ENCODE measurements around the gene EPHB1. TPM values are rescaled to one million over a fixed set of nuclear protein-coding genes. Genes with fewer than 3 reads are reported as not detected.

Gene EPHB1
- total and polyA plus RNA-seq, 9 donors: 3.5 to 53.4 (median 34.4) TPM

DNA sequence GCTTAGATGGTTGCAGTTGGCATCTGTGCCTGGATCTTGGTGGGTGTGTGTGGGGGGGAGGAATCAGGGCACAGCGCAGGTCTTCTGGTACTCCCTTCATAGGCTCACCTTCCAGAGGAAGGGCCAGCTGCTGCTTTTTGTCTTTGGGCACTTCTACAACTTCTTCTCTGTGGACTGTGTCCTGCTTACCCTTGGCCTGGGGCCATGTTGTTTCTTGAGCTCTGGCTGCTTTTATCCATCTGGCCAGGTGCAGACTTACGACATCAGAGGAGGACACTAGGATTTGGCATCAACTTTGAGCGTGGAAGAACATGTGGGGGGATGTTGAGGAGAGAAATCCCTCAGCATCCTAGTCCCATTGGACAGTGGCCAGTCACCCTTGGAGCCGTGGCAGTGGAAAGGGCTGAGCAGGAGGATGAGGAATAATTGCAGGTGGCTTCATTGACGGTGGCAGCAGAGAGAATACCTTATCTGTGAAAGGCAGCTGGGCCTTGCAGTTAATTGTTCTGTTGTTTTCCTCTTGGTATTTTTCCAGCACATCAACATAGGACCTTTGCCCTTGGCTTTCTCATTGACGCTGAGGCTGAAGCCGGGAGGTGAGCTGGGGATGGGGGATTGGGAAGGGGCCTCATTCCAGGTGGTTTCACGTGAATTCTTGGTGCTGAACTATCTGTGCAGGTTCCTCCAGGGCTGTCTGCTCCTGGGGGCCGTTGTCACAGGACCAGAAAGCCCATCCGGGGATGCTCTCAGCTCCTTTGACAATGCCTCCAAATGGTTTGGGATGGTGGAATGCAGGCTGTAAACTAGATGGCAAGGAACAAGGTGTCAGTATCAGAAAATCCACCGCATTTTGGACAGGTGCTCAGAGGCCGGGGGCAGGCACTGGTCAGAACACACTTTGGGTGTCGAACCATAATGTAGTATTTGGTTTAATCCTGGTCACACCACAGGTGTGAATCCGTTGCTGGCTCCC, 9.7 kb downstream of the EPHB1 start:
- WGBS (ENCODE audit: insufficient coverage): 68% methylated on average over 9 of the region's 14 CpGs
- no peaks in the 10 kb centered on the region for H3K36me3 ChIP-seq (ENCODE audit: control insufficient read depth, insufficient read depth, low read length)
- H3K4me3 ChIP-seq (ENCODE audit: low read length): no peak overlapping the region
- peaks cover 3% of the 10 kb centered on the region for H3K27me3 ChIP-seq (ENCODE audit: control insufficient read depth, insufficient read depth, low read length)
- no peak for DNase-seq
- H3K9me3 ChIP-seq (replicated peaks; ENCODE audit: control insufficient read depth, low read depth, low read length): no peaks in the 10 kb centered on the region
- H3K4me1 ChIP-seq (ENCODE audit: control insufficient read depth, insufficient read depth, low read length): no peaks in the 10 kb centered on the region
- no peak overlapping the region for H3K27ac ChIP-seq (ENCODE audit: low read length)

DNA sequence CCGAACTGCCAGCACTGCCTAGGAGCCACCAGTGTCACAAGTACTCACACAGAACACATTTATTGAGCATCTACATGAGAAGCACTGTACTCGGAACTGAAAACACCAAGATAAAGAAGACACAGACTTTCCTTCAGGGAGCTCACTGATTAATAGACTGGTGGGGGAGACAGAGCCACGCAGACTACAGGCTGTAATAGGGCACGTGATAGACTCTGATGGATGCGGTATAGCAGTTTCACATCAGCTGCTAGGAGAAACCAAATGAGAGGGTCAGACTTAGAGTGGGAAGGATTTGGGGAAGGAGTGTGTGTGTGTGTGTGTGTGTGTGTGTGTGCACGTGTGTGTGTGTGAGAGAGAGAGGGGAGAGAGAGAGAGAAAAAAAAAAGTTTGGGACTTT, 12.1 kb downstream of the EPHB1 start:
- DNase-seq: no peak
- Histone ChIP-seq H3K4me1 (ENCODE audit: control insufficient read depth, insufficient read depth, low read length) (no peaks in the 10 kb centered on the region), H3K27ac (ENCODE audit: low read length) (no peak overlapping the region), H3K4me3 (ENCODE audit: low read length) (no peak overlapping the region), H3K27me3 (ENCODE audit: control insufficient read depth, insufficient read depth, low read length) (no peaks in the 10 kb centered on the region), H3K9me3 (replicated peaks; ENCODE audit: control insufficient read depth, low read depth, low read length) (no peaks in the 10 kb centered on the region), H3K36me3 (ENCODE audit: control insufficient read depth, insufficient read depth, low read length) (no peaks in the 10 kb centered on the region)
- WGBS (ENCODE audit: insufficient coverage): 78% methylated on average over 3 of the region's 6 CpGs

- H3K4me1 ChIP-seq (ENCODE audit: control insufficient read depth, insufficient read depth, low read length): no peaks in the 10 kb centered on the region
- DNase-seq: no peak
- no peak overlapping the region for H3K4me3 ChIP-seq (ENCODE audit: low read length)
- no peak overlapping the region for H3K27ac ChIP-seq (ENCODE audit: low read length)
- WGBS (ENCODE audit: insufficient coverage): no CpG with 5 or more reads among the region's 1 CpG
- H3K9me3 ChIP-seq (replicated peaks; ENCODE audit: control insufficient read depth, low read depth, low read length): no peaks in the 10 kb centered on the region
- H3K27me3 ChIP-seq (ENCODE audit: control insufficient read depth, insufficient read depth, low read length): no peaks in the 10 kb centered on the region
- no peaks in the 10 kb centered on the region for H3K36me3 ChIP-seq (ENCODE audit: control insufficient read depth, insufficient read depth, low read length)
Observed at GRCh38 chr3:134808835-134809234, 13.8 kb downstream of the EPHB1 start.

DNA sequence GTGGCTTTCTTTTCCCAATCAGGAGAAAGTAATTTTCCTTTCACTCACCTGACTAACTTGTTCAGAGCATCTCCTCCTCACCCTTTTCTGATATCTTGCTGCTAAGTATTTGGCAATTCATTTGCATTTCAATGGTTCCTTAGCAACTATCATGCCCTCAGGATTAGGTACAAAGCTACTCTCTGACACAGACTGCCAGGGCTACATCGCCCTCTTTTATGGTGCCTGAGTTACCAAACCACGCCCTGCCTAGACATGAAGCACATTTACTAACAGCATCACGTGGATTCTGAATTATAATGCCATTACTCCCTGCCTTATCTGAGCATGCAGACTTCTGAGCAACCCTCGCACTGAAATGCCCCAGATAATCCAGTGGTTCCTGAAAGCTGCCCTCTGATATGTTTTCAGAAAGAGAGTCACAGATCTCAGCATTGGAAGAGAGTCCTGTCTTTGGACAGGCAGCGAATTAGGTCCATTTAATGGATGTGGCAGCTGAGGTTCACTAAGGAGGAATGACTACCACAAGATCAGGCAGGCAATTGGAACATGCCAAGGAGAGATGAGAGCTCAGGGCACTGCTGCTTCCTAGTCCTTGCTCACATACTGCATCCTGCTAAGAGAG, 14.5 kb downstream of the EPHB1 start:
- no peaks in the 10 kb centered on the region for H3K36me3 ChIP-seq (ENCODE audit: control insufficient read depth, insufficient read depth, low read length)
- no peak overlapping the region for H3K27ac ChIP-seq (ENCODE audit: low read length)
- WGBS (ENCODE audit: insufficient coverage): 75% methylated on average over 5 of the region's 5 CpGs
- no peaks in the 10 kb centered on the region for H3K4me1 ChIP-seq (ENCODE audit: control insufficient read depth, insufficient read depth, low read length)
- no peaks in the 10 kb centered on the region for H3K27me3 ChIP-seq (ENCODE audit: control insufficient read depth, insufficient read depth, low read length)
- H3K4me3 ChIP-seq (ENCODE audit: low read length): no peak overlapping the region
- H3K9me3 ChIP-seq (replicated peaks; ENCODE audit: control insufficient read depth, low read depth, low read length): no peaks in the 10 kb centered on the region
- no peak for DNase-seq

- WGBS (ENCODE audit: insufficient coverage): no CpG with 5 or more reads among the region's 2 CpGs
- H3K4me3 ChIP-seq (ENCODE audit: low read length): no peak overlapping the region
- no peaks in the 10 kb centered on the region for H3K27me3 ChIP-seq (ENCODE audit: control insufficient read depth, insufficient read depth, low read length)
- H3K27ac ChIP-seq (ENCODE audit: low read length): no peak overlapping the region
- no peaks in the 10 kb centered on the region for H3K9me3 ChIP-seq (replicated peaks; ENCODE audit: control insufficient read depth, low read depth, low read length)
- no peaks in the 10 kb centered on the region for H3K36me3 ChIP-seq (ENCODE audit: control insufficient read depth, insufficient read depth, low read length)
- H3K4me1 ChIP-seq (ENCODE audit: control insufficient read depth, insufficient read depth, low read length): no peaks in the 10 kb centered on the region
- no peak for DNase-seq
Observed at GRCh38 chr3:134810052-134810435, 15.0 kb downstream of the EPHB1 start.

DNA sequence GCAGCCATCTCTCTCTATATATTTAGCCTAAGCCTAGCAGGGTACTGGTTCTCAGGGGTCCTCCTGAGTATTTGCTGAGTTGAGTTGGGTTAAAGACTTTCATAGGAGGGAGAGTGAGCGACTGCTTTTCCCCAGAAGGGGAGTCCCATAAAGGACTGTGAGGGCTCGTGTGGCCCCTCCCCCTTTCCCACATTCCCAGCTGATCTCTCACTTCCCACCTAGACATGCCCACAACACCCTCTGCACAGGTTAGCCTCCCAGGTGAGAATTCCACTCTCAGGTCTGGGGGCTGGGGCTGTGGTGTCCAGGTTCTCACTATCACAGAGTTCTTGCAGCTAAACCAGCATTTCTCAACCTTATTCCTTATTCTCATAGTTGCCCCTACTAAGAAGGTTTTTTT, 15.8 kb downstream of the EPHB1 start:
- peaks cover 2% of the 10 kb centered on the region for H3K4me1 ChIP-seq (ENCODE audit: control insufficient read depth, insufficient read depth, low read length)
- no peak overlapping the region for H3K4me3 ChIP-seq (ENCODE audit: low read length)
- H3K27ac ChIP-seq (ENCODE audit: low read length): no peak overlapping the region
- no peaks in the 10 kb centered on the region for H3K27me3 ChIP-seq (ENCODE audit: control insufficient read depth, insufficient read depth, low read length)
- no CpG with 5 or more reads among the region's 2 CpGs for WGBS (ENCODE audit: insufficient coverage)
- DNase-seq: no peak
- no peaks in the 10 kb centered on the region for H3K36me3 ChIP-seq (ENCODE audit: control insufficient read depth, insufficient read depth, low read length)
- no peaks in the 10 kb centered on the region for H3K9me3 ChIP-seq (replicated peaks; ENCODE audit: control insufficient read depth, low read depth, low read length)

DNA sequence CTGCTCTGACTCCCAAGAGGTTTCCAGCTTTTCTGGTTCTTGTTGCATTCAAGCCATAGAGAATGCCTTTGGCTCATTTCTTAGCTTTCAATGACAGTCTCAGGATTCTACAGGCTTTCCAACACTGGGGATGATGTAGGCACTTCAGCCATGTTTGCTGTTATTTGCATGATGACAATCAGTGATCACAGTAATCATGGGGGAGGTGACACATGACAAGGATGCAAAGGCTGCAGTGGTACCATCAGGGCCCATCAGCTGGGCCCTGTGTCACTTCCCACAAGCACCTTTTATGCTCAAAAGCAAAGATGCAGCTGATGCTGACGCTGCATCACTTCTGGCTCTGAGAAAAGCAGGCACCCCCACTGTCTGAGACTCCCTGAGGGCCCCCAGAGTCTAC, 18.6 kb downstream of the EPHB1 start:
- Histone ChIP-seq H3K36me3 (ENCODE audit: control insufficient read depth, insufficient read depth, low read length) (no peaks in the 10 kb centered on the region), H3K27me3 (ENCODE audit: control insufficient read depth, insufficient read depth, low read length) (no peaks in the 10 kb centered on the region), H3K4me1 (ENCODE audit: control insufficient read depth, insufficient read depth, low read length) (peaks cover 3% of the 10 kb centered on the region), H3K9me3 (replicated peaks; ENCODE audit: control insufficient read depth, low read depth, low read length) (no peaks in the 10 kb centered on the region), H3K4me3 (ENCODE audit: low read length) (no peak overlapping the region), H3K27ac (ENCODE audit: low read length) (no peak overlapping the region)
- WGBS (ENCODE audit: insufficient coverage): 0% methylated on average over 1 of the region's 1 CpG
- DNase-seq: no peak

GRCh38 chr3:134815519-134815918, 20.5 kb downstream of the EPHB1 start:
- Histone ChIP-seq H3K36me3 (ENCODE audit: control insufficient read depth, insufficient read depth, low read length) (no peaks in the 10 kb centered on the region), H3K27me3 (ENCODE audit: control insufficient read depth, insufficient read depth, low read length) (no peaks in the 10 kb centered on the region), H3K4me1 (ENCODE audit: control insufficient read depth, insufficient read depth, low read length) (peaks cover 3% of the 10 kb centered on the region), H3K27ac (ENCODE audit: low read length) (no peak overlapping the region), H3K9me3 (replicated peaks; ENCODE audit: control insufficient read depth, low read depth, low read length) (no peaks in the 10 kb centered on the region), H3K4me3 (ENCODE audit: low read length) (no peak overlapping the region)
- no peak for DNase-seq
- WGBS (ENCODE audit: insufficient coverage): 60% methylated on average over 1 of the region's 1 CpG

DNA sequence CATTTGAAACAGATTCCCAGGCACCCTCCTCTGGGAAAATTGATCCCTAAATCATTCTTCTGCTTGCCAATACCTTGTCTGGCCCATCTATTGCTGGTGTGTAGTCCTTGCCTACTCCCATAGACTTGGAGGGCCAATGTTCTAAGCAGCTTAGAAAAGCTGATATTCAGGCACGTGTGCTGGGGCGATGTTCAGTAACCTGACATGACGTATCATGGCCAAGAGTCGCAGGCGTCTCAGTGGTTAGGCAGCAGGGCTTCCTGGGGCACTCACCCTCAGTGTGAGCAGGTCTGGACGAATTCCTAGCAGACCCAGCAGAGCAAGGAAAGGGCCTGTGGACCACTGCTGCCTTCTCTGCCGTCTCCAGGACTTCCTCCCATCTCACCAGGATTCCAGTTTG, 21.6 kb downstream of the EPHB1 start:
- DNase-seq: no peak
- Histone ChIP-seq H3K4me1 (ENCODE audit: control insufficient read depth, insufficient read depth, low read length) (peaks cover 3% of the 10 kb centered on the region), H3K4me3 (ENCODE audit: low read length) (no peak overlapping the region), H3K27ac (ENCODE audit: low read length) (no peak overlapping the region), H3K36me3 (ENCODE audit: control insufficient read depth, insufficient read depth, low read length) (no peaks in the 10 kb centered on the region), H3K27me3 (ENCODE audit: control insufficient read depth, insufficient read depth, low read length) (no peaks in the 10 kb centered on the region), H3K9me3 (replicated peaks; ENCODE audit: control insufficient read depth, low read depth, low read length) (no peaks in the 10 kb centered on the region)
- 83% methylated on average over 6 of the region's 7 CpGs for WGBS (ENCODE audit: insufficient coverage)

DNA sequence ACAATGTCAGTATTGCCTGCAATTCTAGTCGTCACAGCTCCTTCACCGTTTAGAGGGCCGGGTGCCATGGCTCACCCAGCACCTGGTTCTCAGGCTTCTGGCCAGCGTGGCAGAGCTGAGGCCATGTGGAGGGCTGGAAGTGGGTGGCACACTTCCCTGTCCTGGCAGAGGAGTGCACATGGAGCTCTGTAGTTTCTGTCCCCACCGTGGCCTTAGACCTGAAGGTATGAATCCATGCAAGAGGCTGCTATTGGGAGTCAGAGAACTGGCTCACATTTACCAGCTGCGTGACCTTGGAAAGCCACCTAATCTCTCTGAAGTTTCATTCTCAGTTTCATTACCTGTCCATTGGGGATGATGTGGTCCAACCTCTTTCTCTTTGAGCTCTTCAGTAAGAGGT, 22.2 kb downstream of the EPHB1 start:
- 77% methylated on average over 4 of the region's 6 CpGs for WGBS (ENCODE audit: insufficient coverage)
- Histone ChIP-seq H3K27ac (ENCODE audit: low read length) (no peak overlapping the region), H3K9me3 (replicated peaks; ENCODE audit: control insufficient read depth, low read depth, low read length) (no peaks in the 10 kb centered on the region), H3K4me1 (ENCODE audit: control insufficient read depth, insufficient read depth, low read length) (peaks cover 3% of the 10 kb centered on the region), H3K4me3 (ENCODE audit: low read length) (no peak overlapping the region), H3K36me3 (ENCODE audit: control insufficient read depth, insufficient read depth, low read length) (no peaks in the 10 kb centered on the region), H3K27me3 (ENCODE audit: control insufficient read depth, insufficient read depth, low read length) (no peaks in the 10 kb centered on the region)
- DNase-seq: no peak
